Hepatocyte (in vitro differentiated cells): Measurements from ENCODE around the gene PEAK1. TPM values are rescaled to one million over a fixed set of nuclear protein-coding genes. Genes with fewer than 3 reads are reported as not detected.
A peak's percentile ranks its signal among the peaks of the same experiment; 100 is the strongest.

Source experiments
- DNase-seq: peaks from one replicate; pipeline ENCODE4 v3.0.0-alpha.2; 2016; ENCODE audit warnings: low spot score
- H2AFZ ChIP-seq: fragments of 200-600 bp; sonication (generic); 2 replicates; pipeline ENCODE4 v1.6.0; 2016; ENCODE audit warnings: antibody characterized with exemption, mild to moderate bottlenecking
- H3K27ac ChIP-seq: fragments of 200-600 bp; sonication (generic); 2 replicates; pipeline ENCODE4 v1.5.1; 2016; ENCODE audit warnings: mild to moderate bottlenecking
- H3K27me3 ChIP-seq: fragments of 200-600 bp; sonication (generic); 2 replicates; pipeline ENCODE4 v1.6.1; 2016
- H3K36me3 ChIP-seq: fragments of 200-600 bp; sonication (generic); replicated peaks from 2 replicates; pipeline ENCODE4 v1.5.1; 2016; ENCODE audit warnings: low read depth; ENCODE audit not compliant: insufficient read depth
- H3K4me1 ChIP-seq: fragments of 200-600 bp; sonication (generic); 2 replicates; pipeline ENCODE4 v1.5.1; 2016; ENCODE audit warnings: mild to moderate bottlenecking, moderate library complexity; ENCODE audit not compliant: insufficient read depth
- H3K4me2 ChIP-seq: fragments of 200-600 bp; sonication (generic); 2 replicates; pipeline ENCODE4 v1.6.0; 2016
- H3K4me3 ChIP-seq: fragments of 200-600 bp; sonication (generic); 2 replicates; pipeline ENCODE4 v1.5.1; 2016; ENCODE audit warnings: mild to moderate bottlenecking
- H3K79me2 ChIP-seq: fragments of 200-600 bp; sonication (generic); 2 replicates; pipeline ENCODE4 v1.6.0; 2017; ENCODE audit warnings: mild to moderate bottlenecking
- H3K9me2 ChIP-seq: fragments of 200-600 bp; sonication (generic); replicated peaks from 2 replicates; pipeline ENCODE4 v1.6.0; 2017; ENCODE audit warnings: mild to moderate bottlenecking; ENCODE audit not compliant: insufficient read depth
- H3K9me3 ChIP-seq: fragments of 200-600 bp; sonication (generic); 2 replicates; pipeline ENCODE4 v1.5.1; 2016; ENCODE audit warnings: low read depth, mild to moderate bottlenecking
- H4K20me1 ChIP-seq: fragments of 200-600 bp; sonication (generic); 2 replicates; pipeline ENCODE4 v1.6.0; 2016; ENCODE audit warnings: mild to moderate bottlenecking; ENCODE audit not compliant: insufficient read depth, poor library complexity, severe bottlenecking
- CTCF ChIP-seq: fragments of 200-600 bp; sonication (generic); IDR thresholded peaks from 2 replicates; pipeline ENCODE4 v1.5.1; 2016; ENCODE audit warnings: antibody characterized with exemption, mild to moderate bottlenecking; ENCODE audit not compliant: poor library complexity
- EZH2 ChIP-seq: fragments of 200-600 bp; sonication (generic); IDR thresholded peaks from 2 replicates; pipeline ENCODE4 v1.6.1; 2016; ENCODE audit warnings: antibody characterized with exemption, mild to moderate bottlenecking, borderline replicate concordance
- EZH2phosphoT487 ChIP-seq: fragments of 200-600 bp; sonication (generic); IDR thresholded peaks from one replicate; pipeline ENCODE4 v1.6.1; 2018; ENCODE audit warnings: antibody characterized with exemption, mild to moderate bottlenecking, low read depth, moderate library complexity; ENCODE audit not compliant: unreplicated experiment, severe bottlenecking
- WGBS: methylation state at CpG from one replicate; pipeline ENCODE4 v1.1.6; 2016; ENCODE audit warnings: low lambda C conversion rate; ENCODE audit errors: missing lambda C conversion rate; 5-methylcytosine and 5-hydroxymethylcytosine counted together
- polyA plus RNA-seq: library from polyadenylated mRNA; unstranded; fragments of >200 nt; fragmentation: Nextera tagmentation; extraction: Ambion mirVana; gene quantifications from 2 replicates; pipeline ENCODE4 v1.2.1, GENCODE V29; 2016
- total RNA-seq: library from RNA; depleted of rRNA; stranded (reverse); fragments of >200 nt; gene quantifications from 2 replicates; pipeline ENCODE4 v1.2.3, GENCODE V29; 2014

PEAK1 gene
- total and polyA plus RNA-seq, 2 experiments from 2014 or later, result 8.1 to 27.1 TPM

GRCh38 chr15:77057072-77057471 lies 362.8 kb downstream of the PEAK1 start:
- H3K4me1 ChIP-seq, result peaks cover 60% of the 10 kb centered on the region
- H3K79me2 ChIP-seq, result peaks cover 98% of the 10 kb centered on the region
- peaks cover 73% of the 10 kb centered on the region for H4K20me1 ChIP-seq

GRCh38 chr15:77053709-77054108 lies 366.2 kb downstream of the PEAK1 start:
- Histone ChIP-seq H3K9me2 (no peaks in the 10 kb centered on the region), H3K27ac (no peak overlapping the region), H3K36me3 (no peaks in the 10 kb centered on the region), H3K27me3 (no peaks in the 10 kb centered on the region), H3K9me3 (no peaks in the 10 kb centered on the region), H3K4me3 (no peak overlapping the region), H3K79me2 (peaks cover 91% of the 10 kb centered on the region), H3K4me2 (no peak overlapping the region), H4K20me1 (peaks cover 40% of the 10 kb centered on the region), H2AFZ (no peak overlapping the region), H3K4me1 (peaks cover 31% of the 10 kb centered on the region)
- whole genome bisulfite sequencing, result 95% methylated on average over 2 of the region's 2 CpGs
- DNase-seq, result no peak
- no peak for TF ChIP-seq EZH2phosphoT487
- TF ChIP-seq EZH2, result no peak
- TF ChIP-seq CTCF, result no peak

More at GRCh38 chr15:77057072-77057471, 362.8 kb downstream of the PEAK1 start:
- Histone ChIP-seq H3K36me3 (no peaks in the 10 kb centered on the region), H3K4me2 (no peak overlapping the region), H3K9me3 (no peaks in the 10 kb centered on the region), H3K4me3 (no peak overlapping the region), H3K27ac (peak overlapping the region; percentile 20), H3K27me3 (no peaks in the 10 kb centered on the region), H3K9me2 (no peaks in the 10 kb centered on the region), H2AFZ (no peak overlapping the region)
- WGBS, result 97% methylated on average over 1 of the region's 1 CpG
- no peak for DNase-seq
- TF ChIP-seq EZH2 (no peak), CTCF (no peak), EZH2phosphoT487 (no peak)

GRCh38 chr15:77052556-77052955 lies 367.3 kb downstream of the PEAK1 start:
- H3K27ac ChIP-seq, result no peak overlapping the region
- no peak overlapping the region for H3K4me3 ChIP-seq
- H3K27me3 ChIP-seq, result no peaks in the 10 kb centered on the region
- H2AFZ ChIP-seq, result no peak overlapping the region
- H4K20me1 ChIP-seq, result peaks cover 28% of the 10 kb centered on the region
- H3K9me3 ChIP-seq, result no peaks in the 10 kb centered on the region
- H3K4me1 ChIP-seq, result peaks cover 20% of the 10 kb centered on the region
- H3K36me3 ChIP-seq, result no peaks in the 10 kb centered on the region
- no peak overlapping the region for H3K4me2 ChIP-seq
- peaks cover 82% of the 10 kb centered on the region for H3K79me2 ChIP-seq
- no peak for TF ChIP-seq EZH2phosphoT487
- no peak for TF ChIP-seq CTCF
- TF ChIP-seq EZH2, result no peak
- no peaks in the 10 kb centered on the region for H3K9me2 ChIP-seq
- no peak for DNase-seq
- WGBS, result 75% methylated on average over 2 of the region's 2 CpGs

Other genes with a start within 250 kb of the PEAK1 start
- 35.0 and 37.6 TPM in 2 replicates for gene HMG20A, start 784 bp upstream of the PEAK1 start, total RNA-seq
- 20.3 and 23.3 TPM in 2 replicates for gene HMG20A, start 784 bp upstream of the PEAK1 start, polyA plus RNA-seq
- 3.3 and 4.3 TPM in 2 replicates for gene LINGO1, start 212.8 kb upstream of the PEAK1 start, total RNA-seq
- 5.1 and 8.1 TPM in 2 replicates for gene LINGO1, start 212.8 kb upstream of the PEAK1 start, polyA plus RNA-seq